GM19324 (cell line): ENCODE data around the gene C12orf43.
"Not testable (repeated sequence)": the region's sequence is repeated elsewhere in the genome, so short reads cannot be mapped to it uniquely, and the experiment has no call there.

Source experiments
- ATAC-seq: cut with Tn5 transposase; IDR thresholded peaks from one replicate; pipeline ENCODE4 v1.9.1; 2021; ENCODE audit warnings: mild to moderate bottlenecking, moderate library complexity; ENCODE audit not compliant: unreplicated experiment, low FRiP score

Gene C12orf43, protein sequence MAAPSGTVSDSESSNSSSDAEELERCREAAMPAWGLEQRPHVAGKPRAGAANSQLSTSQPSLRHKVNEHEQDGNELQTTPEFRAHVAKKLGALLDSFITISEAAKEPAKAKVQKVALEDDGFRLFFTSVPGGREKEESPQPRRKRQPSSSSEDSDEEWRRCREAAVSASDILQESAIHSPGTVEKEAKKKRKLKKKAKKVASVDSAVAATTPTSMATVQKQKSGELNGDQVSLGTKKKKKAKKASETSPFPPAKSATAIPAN

DNA sequence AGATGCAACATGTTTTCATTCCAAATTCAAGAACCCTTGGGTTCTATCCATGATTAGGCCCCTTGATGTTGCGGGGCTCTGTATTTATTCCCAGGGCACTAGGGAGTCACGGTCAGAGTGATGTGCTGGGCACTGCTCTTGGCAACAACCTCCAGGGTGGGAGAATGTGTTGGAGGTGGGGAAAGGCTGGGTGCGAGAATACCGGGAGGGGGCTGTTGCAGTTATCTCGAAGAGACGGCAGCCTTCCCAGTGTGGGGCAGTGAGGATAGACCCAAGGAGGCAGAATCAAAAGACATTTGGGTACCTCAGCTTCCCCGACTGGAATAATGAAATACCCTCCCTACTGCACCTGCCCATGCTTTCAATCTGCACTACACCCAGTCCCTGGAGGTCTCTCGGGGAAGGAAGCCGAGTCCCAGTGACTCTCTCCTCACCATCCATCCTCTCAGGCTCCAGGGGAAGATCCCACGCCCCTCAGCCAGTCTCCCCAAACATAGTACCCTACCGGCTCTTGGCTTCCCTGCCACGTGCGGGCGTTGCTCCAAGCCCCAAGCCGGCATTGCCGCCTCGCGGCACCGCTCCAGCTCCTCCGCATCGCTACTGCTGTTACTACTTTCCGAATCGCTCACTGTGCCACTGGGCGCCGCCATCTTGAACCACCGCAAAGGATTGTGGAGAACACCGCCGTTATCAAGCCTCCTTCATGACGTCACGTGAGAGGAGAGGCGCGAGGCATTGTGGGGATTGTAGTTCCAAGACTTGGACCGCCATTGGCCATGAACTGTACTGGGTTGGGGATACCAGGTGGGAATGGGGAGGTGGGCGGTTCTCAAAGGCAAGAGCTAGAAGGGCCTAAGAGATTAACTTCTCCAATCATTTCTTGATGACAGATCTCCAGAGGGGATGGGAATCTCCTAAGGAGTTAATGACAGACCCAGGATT, at the start of gene C12orf43:
Gene C12orf43, minus strand, starts transcription at position 663 of the 942 bp plus-strand sequence. Its CDS starts 13 bp downstream, at position 650.
- peak; percentile 89 for ATAC-seq

- ATAC-seq: no peak
These were observed 49.1 kb upstream of the C12orf43 start for GRCh38 chr12:121065345-121065744.

- ATAC-seq: not testable (repeated sequence)
These were observed 48.3 kb upstream of the C12orf43 start for GRCh38 chr12:121064586-121064985.

- ATAC-seq: no peak
These were observed 47.8 kb upstream of the C12orf43 start for GRCh38 chr12:121064116-121064515.

DNA sequence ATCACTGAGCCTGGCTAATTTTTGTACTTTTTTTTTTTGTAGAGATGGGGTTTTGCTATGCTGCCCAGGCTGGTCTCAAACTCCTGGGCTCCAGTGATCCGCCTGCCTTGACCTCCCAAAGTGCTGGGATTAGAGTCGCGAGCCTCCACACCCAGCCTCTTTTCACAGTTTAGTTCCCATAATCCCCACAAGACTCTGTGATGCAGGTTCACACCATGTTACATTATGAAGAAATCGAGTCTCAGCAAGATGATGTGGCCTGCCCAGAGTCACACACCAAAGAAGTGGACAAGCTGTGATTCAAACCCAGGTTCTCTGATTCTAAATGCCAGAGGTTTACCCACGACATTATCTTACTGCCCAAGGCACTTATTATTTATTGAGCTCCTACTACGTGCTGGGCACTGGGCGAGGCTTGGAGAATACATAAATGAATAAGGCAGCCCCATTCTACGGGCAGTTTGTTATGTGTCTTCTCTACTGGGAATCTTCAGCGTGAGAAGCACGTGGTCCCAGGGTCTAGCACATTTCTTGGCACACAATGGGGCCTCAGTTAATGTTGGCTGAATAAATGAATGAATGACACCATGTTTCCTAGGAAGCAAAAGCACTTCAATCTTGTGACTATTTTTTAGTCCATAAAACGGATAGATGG, 46.2 kb upstream of the C12orf43 start:
- no peak for ATAC-seq

- ATAC-seq: no peak
These were observed 45.5 kb upstream of the C12orf43 start for GRCh38 chr12:121061831-121062230.

GRCh38 chr12:121060149-121061001, 44.1 kb upstream of the C12orf43 start:
- peak; percentile 79 for ATAC-seq

GRCh38 chr12:121059031-121059898, 43.0 kb upstream of the C12orf43 start:
- ATAC-seq: no peak

DNA sequence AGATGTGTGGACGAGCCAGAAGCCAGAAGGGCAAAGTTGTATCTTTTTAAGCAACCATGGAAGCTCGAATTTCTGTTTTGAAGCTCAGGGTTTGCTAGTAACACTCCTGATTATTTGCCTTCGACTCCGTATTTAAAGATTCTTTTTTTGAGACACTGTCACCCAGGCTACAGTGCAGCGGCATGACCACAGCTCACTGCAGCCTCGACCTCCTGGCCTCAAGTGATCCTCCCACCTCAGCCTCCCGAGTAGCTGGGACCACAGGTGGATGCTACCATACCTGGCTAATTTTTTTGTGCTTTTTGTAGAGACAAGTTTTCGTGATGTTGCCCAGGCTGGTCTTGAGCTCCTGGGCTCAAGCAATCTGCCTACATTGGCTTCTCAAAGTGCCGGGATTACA, 41.5 kb upstream of the C12orf43 start:
- ATAC-seq: no peak

GRCh38 chr12:121053706-121054105, 37.4 kb upstream of the C12orf43 start:
- ATAC-seq: no peak

GRCh38 chr12:121050725-121051124, 34.4 kb upstream of the C12orf43 start:
- ATAC-seq: no peak

DNA sequence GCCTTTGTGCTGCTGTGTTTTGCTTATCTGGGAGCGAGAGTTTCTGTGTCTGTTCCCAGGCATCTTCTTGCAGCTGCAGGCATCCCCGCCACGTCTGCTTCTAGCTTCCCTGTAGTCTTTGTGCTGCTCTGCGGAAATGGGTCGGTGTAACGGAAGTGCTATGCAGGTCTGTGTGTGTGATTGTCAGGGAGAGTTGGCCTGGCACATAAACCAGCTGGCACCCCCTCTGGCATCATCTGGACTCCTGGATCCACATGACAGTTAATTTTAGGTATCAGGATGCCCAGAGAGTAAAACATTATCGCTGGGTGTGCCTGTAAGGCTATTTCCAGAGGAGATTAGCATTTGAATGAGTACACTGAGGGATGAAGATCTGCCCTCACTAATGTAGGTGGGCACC, 32.2 kb upstream of the C12orf43 start:
- ATAC-seq: no peak

GRCh38 chr12:121047400-121047799, 31.1 kb upstream of the C12orf43 start:
- ATAC-seq: not testable (repeated sequence)

- ATAC-seq: no peak
These were observed 26.8 kb upstream of the C12orf43 start for GRCh38 chr12:121043067-121043466.

DNA sequence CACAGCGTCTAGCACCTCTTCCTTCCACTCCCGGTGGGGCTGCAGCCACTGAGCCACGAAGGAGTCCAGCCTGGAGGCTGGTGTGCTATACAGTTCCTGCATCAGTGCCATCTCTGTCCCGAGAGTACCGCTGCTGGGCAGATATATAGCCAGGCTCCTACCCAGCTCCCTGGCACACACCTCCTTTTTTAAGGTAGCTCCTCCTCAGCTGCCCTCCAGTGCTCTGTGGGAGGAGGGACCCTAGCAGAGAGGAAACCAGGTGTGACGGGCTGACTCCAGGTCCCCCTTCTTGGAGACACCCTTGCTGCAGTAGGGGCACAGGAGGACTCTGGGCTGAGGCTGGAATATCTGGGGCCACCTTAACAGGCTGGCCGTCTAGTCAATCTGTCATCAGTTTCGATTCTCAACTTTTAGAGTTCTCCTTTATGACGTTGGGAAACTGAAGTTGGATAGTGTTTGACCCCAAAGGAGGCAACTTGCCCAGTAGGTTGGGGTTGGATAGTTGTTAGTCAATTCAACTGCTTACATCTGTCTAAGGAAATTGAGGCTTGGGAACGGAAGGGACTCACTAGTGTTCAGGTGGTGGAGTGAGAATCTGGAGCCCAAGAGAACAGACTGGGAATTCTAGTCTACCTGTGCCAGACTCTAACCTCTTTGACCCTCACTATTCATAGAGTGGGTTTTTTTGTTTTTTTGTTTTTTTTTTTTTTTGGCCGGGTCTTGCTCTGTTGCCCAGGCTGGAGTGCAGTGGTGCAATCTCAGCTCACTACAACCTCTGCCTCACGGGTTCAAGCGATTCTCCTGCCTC, 22.8 kb upstream of the C12orf43 start, which contains the start of gene OASL:
Gene OASL, minus strand, starts transcription at position 386 of the 808 bp plus-strand sequence. Its CDS starts 275 bp downstream, at position 111.
- peak; percentile 79 for ATAC-seq

GRCh38 chr12:121036810-121037326, 20.6 kb upstream of the C12orf43 start:
- no peak for ATAC-seq

- ATAC-seq: no peak
These were observed 18.5 kb upstream of the C12orf43 start for GRCh38 chr12:121034616-121035305.
